ENCODE measurements around the gene MON1A. TPM values are rescaled to one million over a fixed set of nuclear protein-coding genes. Genes with fewer than 3 reads are reported as not detected.

The MON1A gene
- total and polyA plus RNA-seq, 2 experiments from 2014 or later = 6.4 to 12.1 TPM

DNA sequence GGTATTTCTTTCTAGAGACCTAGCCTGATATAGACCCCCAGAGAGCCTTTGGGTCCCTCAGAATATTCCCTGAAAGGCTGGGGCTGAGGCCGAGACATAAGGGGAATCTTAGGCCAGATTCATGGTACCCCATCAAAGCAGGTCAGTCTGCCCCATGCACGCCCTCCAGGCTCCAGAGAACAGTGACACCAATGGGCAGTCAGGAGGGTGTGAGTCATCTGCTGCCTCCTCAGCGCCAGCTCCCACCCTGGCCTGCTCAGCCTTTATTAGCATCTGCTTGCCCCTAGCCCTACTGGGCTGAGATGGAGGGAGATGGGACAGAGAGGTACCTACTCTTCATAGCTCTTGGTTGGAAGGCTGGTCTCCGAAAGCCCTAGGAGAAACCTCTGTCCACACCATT is 45.6 kb downstream of the MON1A start (continued):
- TF ChIP-seq EZH2 (IDR thresholded peaks at IDR 0.05; ENCODE audit: low read depth, unreplicated experiment) (no peak), ZNF114 (CRISPR knock-in tag; IDR thresholded peaks at IDR 0.05) (no peak), EZH2phosphoT487 (IDR thresholded peaks at IDR 0.05; ENCODE audit: unreplicated experiment) (no peak)

- peak overlapping the region; percentile 95; the same call in 1 of the 2 replicates for H2AFZ ChIP-seq
- no peaks in the 10 kb centered on the region for H4K20me1 ChIP-seq (replicated peaks; ENCODE audit: insufficient read depth)
- TF ChIP-seq STAT1 (IDR thresholded peaks at IDR 0.05; ENCODE audit: unreplicated experiment) (no peak), REST (IDR thresholded peaks at IDR 0.05; ENCODE audit: unreplicated experiment) (no peak), CREB1 (CRISPR knock-in tag; IDR thresholded peaks at IDR 0.05; ENCODE audit: low read depth) (no peak), ZNF331 (CRISPR knock-in tag; IDR thresholded peaks at IDR 0.05; ENCODE audit: low read depth) (no peak), POLR2AphosphoS5 (IDR thresholded peaks at IDR 0.05; ENCODE audit: low read depth) (no peak), ETS1 (IDR thresholded peaks at IDR 0.05) (no peak), ZNF114 (CRISPR knock-in tag; IDR thresholded peaks at IDR 0.05) (no peak), CTCF (conservative IDR thresholded peaks at IDR 0.05; ENCODE audit: low read depth in 2 of 2) (no peak), EZH2phosphoT487 (IDR thresholded peaks at IDR 0.05; ENCODE audit: unreplicated experiment) (no peak), EZH2 (IDR thresholded peaks at IDR 0.05; ENCODE audit: low read depth, unreplicated experiment) (no peak), NANOG (IDR thresholded peaks at IDR 0.05; ENCODE audit: borderline replicate concordance) (no peak), JUNB (IDR thresholded peaks at IDR 0.05; ENCODE audit: unreplicated experiment) (no peak)
- TF ChIP-seq, protein P1, sequence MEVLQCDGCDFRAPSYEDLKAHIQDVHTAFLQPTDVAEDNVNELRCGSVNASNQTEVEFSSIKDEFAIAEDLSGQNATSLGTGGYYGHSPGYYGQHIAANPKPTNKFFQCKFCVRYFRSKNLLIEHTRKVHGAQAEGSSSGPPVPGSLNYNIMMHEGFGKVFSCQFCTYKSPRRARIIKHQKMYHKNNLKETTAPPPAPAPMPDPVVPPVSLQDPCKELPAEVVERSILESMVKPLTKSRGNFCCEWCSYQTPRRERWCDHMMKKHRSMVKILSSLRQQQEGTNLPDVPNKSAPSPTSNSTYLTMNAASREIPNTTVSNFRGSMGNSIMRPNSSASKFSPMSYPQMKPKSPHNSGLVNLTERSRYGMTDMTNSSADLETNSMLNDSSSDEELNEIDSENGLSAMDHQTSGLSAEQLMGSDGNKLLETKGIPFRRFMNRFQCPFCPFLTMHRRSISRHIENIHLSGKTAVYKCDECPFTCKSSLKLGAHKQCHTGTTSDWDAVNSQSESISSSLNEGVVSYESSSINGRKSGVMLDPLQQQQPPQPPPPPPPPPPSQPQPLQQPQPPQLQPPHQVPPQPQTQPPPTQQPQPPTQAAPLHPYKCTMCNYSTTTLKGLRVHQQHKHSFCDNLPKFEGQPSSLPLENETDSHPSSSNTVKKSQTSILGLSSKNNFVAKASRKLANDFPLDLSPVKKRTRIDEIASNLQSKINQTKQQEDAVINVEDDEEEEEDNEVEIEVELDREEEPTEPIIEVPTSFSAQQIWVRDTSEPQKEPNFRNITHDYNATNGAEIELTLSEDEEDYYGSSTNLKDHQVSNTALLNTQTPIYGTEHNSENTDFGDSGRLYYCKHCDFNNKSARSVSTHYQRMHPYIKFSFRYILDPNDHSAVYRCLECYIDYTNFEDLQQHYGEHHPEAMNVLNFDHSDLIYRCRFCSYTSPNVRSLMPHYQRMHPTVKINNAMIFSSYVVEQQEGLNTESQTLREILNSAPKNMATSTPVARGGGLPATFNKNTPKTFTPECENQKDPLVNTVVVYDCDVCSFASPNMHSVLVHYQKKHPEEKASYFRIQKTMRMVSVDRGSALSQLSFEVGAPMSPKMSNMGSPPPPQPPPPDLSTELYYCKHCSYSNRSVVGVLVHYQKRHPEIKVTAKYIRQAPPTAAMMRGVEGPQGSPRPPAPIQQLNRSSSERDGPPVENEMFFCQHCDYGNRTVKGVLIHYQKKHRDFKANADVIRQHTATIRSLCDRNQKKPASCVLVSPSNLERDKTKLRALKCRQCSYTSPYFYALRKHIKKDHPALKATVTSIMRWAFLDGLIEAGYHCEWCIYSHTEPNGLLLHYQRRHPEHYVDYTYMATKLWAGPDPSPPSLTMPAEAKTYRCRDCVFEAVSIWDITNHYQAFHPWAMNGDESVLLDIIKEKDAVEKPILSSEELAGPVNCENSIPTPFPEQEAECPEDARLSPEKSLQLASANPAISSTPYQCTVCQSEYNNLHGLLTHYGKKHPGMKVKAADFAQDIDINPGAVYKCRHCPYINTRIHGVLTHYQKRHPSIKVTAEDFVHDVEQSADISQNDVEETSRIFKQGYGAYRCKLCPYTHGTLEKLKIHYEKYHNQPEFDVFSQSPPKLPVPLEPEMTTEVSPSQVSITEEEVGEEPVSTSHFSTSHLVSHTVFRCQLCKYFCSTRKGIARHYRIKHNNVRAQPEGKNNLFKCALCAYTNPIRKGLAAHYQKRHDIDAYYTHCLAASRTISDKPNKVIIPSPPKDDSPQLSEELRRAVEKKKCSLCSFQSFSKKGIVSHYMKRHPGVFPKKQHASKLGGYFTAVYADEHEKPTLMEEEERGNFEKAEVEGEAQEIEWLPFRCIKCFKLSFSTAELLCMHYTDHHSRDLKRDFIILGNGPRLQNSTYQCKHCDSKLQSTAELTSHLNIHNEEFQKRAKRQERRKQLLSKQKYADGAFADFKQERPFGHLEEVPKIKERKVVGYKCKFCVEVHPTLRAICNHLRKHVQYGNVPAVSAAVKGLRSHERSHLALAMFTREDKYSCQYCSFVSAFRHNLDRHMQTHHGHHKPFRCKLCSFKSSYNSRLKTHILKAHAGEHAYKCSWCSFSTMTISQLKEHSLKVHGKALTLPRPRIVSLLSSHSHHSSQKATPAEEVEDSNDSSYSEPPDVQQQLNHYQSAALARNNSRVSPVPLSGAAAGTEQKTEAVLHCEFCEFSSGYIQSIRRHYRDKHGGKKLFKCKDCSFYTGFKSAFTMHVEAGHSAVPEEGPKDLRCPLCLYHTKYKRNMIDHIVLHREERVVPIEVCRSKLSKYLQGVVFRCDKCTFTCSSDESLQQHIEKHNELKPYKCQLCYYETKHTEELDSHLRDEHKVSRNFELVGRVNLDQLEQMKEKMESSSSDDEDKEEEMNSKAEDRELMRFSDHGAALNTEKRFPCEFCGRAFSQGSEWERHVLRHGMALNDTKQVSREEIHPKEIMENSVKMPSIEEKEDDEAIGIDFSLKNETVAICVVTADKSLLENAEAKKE (CRISPR knock-in tag; IDR thresholded peaks at IDR 0.05) = no peak
- Mint-ChIP-seq H3K27me3 (ENCODE audit: insufficient read depth, low read depth, poor library complexity) (peaks cover 17% of the 10 kb centered on the region), H3K4me1 (peaks cover 29% of the 10 kb centered on the region), H3K27ac (no peak overlapping the region), H3K9me3 (no peaks in the 10 kb centered on the region; the same call in 2 of the 3 replicates), H3K4me3 (no peak overlapping the region), H3K36me3 (ENCODE audit: low read depth) (no peaks in the 10 kb centered on the region)
- 0 out of 2 replicates have a peak overlapping the region, but pooled peaks have one; percentile 36 for H3K4me2 ChIP-seq
- no peak for DNase-seq (ENCODE audit: low spot score)
- no peaks in the 10 kb centered on the region for H3K27me3 ChIP-seq (ENCODE audit: insufficient read depth)
- H3K4me3 ChIP-seq = no peak overlapping the region
- no peaks in the 10 kb centered on the region for H3K9me2 ChIP-seq (ENCODE audit: insufficient read depth)
- ATAC-seq = no peak
- H3K36me3 ChIP-seq (ENCODE audit: insufficient read depth) = no peaks in the 10 kb centered on the region
- peaks cover 23% of the 10 kb centered on the region for H3K4me1 ChIP-seq (ENCODE audit: insufficient read depth)
- H3K79me2 ChIP-seq (replicated peaks; ENCODE audit: insufficient read depth) = no peaks in the 10 kb centered on the region
- no peak overlapping the region for H3K27ac ChIP-seq (ENCODE audit: low read depth)
- 0 out of 2 replicates have a peak, but pooled peaks cover 4% of the 10 kb centered on the region for H3F3A ChIP-seq (replicated peaks; ENCODE audit: low read depth)
Observed at GRCh38 chr3:49882166-49882565, 47.4 kb downstream of the MON1A start.

Measured in GM23338 (cell line).